Endometrial microvascular endothelial cells (primary cell): ENCODE data around the gene DISC1. TPM values are rescaled to one million over a fixed set of nuclear protein-coding genes. Genes with fewer than 3 reads are reported as not detected.

Source experiments
- in situ Hi-C: cut with HindIII; loops from 2 replicates; pipeline ENCODE4 v1.10.0; 2017; ENCODE audit warnings: low sequenced_read_pairs, low pct_unique_long_range_greater_than_20kb; ENCODE audit errors: inconsistent ontology term
- total RNA-seq: library from RNA; depleted of rRNA; stranded (reverse); fragments of >200 nt; gene quantifications from one replicate; pipeline ENCODE4 v1.2.3, GENCODE V29; 2015; ENCODE audit errors: inconsistent ontology term

DISC1 gene
- total RNA-seq, 1 donor from 2014 or later, result 6.4 TPM

- in situ Hi-C loops, result no loop called here
These were observed 229.8 kb downstream of the DISC1 start for GRCh38 chr1:231856426-231856825.

GRCh38 chr1:231856894-231857293, 230.3 kb downstream of the DISC1 start:
- in situ Hi-C loops, result no loop called here

- in situ Hi-C loops, result no loop called here
These were observed 231.1 kb downstream of the DISC1 start for GRCh38 chr1:231857609-231858135.

DNA sequence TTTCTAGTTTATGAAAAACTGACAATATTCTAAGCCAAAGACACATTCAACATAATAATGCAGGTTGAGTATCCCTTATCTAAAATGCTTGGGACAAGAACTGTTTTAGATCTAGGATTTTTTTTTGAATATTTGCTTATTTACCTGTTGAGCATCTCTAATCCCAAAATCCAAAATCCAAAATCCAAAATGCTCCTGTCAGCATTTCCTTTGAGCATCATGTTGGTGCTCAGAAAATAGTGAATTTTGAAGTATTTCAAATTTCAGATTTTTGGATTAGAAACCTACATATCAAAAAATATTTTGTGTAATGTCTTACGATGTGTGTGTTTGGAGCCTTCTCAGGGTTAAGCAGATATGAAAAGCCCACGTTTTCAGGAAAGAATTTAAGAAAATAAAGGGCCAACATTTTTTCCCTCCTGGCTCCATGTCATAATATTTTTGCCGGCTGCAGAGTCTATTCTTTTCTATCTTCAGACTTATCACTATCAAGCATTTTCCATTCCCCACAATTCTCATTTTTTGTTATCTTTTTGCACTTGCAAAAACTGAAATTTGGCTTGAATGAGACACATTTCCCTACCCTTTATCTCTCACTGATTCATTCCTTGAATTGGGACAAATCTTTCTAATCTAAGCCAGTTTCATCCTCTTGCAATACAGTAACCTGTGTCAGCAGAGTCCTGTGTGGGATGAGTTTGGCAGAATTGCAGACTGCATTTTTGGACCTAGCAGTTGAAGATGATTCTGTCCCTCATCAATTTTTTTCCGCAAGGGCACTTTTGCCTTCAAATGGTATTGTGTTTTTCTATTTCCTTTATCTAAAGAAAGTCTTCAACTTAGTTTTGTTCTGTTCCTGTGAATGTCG, 233.9 kb downstream of the DISC1 start:
- in situ Hi-C loops, result loop anchor here (10.0 kb wide), 1 partner anchor 764 kb away; no protein-coding TSS in a partner anchor

- in situ Hi-C loops, result loop anchor here (10.0 kb wide), 1 partner anchor 763 kb away; no protein-coding TSS in a partner anchor
These were observed 235.2 kb downstream of the DISC1 start for GRCh38 chr1:231861541-231862481.

- in situ Hi-C loops, result loop anchor here (10.0 kb wide), 1 partner anchor 762 kb away; no protein-coding TSS in a partner anchor
These were observed 236.0 kb downstream of the DISC1 start for GRCh38 chr1:231862611-231863010.

DNA sequence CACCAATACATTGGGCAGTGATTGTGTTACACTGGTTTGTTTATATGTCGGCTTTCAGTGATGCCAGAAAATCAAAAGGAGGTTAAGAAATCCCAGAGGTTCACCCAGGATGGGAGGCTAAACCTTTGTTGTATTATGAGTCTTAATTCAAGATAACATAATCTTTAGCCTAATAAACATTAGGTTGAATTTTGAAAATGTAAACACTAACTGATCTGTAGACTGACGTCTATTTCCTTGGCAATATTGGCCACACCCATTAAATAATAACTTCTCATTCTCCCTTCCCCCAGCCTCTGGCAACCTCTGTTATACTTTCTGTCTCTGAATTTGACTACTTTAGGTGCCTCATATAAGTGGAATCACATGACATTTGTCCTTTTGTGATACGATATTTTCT, 238.7 kb downstream of the DISC1 start:
- in situ Hi-C loops, result loop anchor here (10.0 kb wide), 1 partner anchor 759 kb away; no protein-coding TSS in a partner anchor

GRCh38 chr1:231866392-231867331, 240.1 kb downstream of the DISC1 start:
- in situ Hi-C loops, result loop anchor here (10.0 kb wide), 1 partner anchor 758 kb away; no protein-coding TSS in a partner anchor

DNA sequence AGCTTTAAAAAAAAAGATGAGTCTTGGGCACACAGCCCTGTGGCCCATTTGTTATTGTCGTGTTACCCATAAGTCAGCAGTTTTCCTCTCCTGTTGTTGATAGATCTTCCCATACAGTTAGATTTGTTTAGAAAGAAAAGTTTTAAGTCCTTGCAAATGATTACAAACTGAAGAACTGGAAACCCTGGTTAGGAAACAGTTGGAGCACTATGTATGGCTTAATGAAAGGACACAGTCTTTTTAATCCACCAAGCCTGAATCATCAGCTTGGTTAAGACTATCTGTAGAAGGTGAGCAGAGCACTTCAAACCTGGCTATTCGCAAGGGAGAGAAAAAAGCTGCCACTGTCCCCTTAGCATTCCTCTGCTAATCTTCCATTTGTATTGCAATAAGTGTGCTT, 241.0 kb downstream of the DISC1 start:
- in situ Hi-C loops, result loop anchor here (10.0 kb wide), 1 partner anchor 757 kb away; no protein-coding TSS in a partner anchor

GRCh38 chr1:231869364-231869763, 242.8 kb downstream of the DISC1 start:
- in situ Hi-C loops, result loop anchor here (10.0 kb wide), 1 partner anchor 755 kb away; no protein-coding TSS in a partner anchor

GRCh38 chr1:231871471-231871870, 244.9 kb downstream of the DISC1 start:
- in situ Hi-C loops, result no loop called here

- in situ Hi-C loops, result no loop called here
These were observed 245.3 kb downstream of the DISC1 start for GRCh38 chr1:231871878-231872277.

DNA sequence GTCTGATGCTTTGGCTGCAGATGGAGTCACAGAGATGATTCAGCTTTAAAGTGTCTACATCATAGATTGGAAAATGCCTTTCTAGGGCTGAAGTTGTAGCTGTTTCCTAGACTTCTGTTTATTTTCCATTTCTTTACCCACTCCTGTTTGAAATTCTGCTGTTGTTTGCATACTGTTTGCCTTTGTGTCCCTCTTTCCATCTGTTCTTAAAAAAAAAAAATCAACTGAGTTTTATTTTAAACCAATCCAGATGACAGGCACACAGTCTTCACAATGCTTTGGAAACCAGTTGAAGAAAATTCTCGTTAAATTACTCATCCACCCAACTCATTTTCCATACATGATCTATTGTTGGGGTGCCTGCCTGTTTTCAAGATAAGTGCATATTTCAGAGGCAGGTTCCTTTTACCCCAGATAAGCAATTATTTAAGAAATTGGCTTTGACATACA, 245.9 kb downstream of the DISC1 start:
- in situ Hi-C loops, result no loop called here

DNA sequence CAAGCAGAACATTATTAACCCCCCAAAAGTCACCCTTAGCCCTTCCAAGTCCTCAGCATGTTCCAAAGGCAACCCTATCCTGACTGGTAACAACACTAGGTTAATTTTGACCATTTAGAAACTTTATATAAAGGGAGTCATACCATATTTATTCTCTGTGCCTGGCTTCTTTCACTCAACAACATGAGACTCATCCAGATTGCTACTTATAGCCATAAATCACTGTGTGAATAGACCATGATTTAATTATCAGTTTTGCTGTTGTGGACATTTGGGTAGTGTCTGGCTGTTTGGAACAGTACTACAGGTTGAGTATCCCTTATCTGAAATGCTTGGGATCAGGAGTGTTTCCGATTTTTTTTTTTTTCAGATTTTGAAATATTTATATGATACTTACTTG, 252.1 kb downstream of the DISC1 start:
- in situ Hi-C loops, result no loop called here

- in situ Hi-C loops, result no loop called here
These were observed 252.7 kb downstream of the DISC1 start for GRCh38 chr1:231879296-231879695.

DNA sequence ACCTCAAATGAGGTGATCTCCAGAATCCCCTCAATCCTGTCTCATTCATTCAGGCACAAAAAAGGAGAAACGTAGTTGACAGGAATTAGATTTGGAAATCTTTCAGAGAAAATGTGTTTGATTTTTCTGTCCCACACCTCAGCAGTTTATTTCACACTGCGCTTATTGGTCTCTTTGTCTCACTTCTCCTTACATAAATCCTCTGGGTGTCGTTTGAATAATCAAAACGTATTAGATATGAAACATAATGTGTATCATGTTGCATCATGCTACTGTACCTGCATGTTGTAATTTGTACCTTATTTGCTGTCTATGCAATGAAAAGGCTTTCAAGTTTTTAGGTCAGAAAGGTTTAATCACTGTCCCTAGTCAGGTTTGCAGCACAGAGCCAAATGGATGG, 255.7 kb downstream of the DISC1 start:
- in situ Hi-C loops, result no loop called here

DNA sequence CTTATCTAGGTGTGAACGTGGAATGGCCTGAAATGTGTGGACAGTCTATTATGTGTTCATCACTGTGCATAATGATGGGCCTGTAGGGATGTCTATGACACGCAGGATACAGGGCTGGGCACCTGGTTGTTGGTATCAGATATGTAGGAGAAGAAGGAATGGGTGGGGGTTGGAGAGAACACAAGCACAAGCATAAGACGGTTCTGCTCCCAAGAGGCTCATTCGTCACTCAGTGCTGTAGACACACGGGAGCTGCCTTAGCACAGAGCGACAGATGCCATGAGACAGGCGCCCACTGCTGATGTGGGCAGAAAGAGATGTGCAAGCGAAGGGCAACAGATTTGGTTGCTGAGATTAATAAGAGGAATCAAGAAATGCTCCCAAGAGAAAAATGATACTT, 256.2 kb downstream of the DISC1 start:
- in situ Hi-C loops, result no loop called here

DNA sequence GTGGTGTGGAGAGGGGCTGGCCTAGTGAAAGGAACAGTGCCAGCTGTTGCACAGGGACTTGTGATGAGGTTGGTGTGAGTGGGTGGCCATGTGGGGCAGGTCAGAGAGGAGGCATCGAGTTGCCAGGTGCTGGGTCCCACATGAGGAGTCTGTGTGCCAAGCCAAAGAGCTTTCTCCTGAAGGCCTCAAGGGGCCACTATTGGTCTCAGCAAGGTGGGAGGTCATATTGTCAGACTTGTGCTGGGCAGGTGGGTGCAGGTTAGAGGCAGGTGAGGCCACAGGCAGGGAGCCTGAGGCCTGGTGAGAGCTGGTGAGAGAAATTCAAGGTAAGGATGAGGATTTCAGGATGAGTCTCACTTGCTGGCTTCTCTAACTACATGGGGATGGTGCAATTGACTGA, 256.8 kb downstream of the DISC1 start:
- in situ Hi-C loops, result no loop called here
